ENCODE data around the gene ST8SIA3. TPM values are rescaled to one million over a fixed set of nuclear protein-coding genes. Genes with fewer than 3 reads are reported as not detected.

ST8SIA3 gene
- total and polyA plus RNA-seq, 9 of the 15 experiments (the other 6 are each of a cell fraction or from before 2014, with no cell fraction given) = not detected

- in situ Hi-C loops (cut with MboI) = no loop called here
- H3K79me2 ChIP-seq (ENCODE audit: control insufficient read depth, insufficient read depth, low read length) = no peaks in the 10 kb centered on the region
- no peaks in the 10 kb centered on the region for H3K4me1 ChIP-seq (replicated peaks in 1 of 2; ENCODE audit: control insufficient read depth in 2 of 2, insufficient read depth in 2 of 2, low read length in 2 of 2)
- no peak overlapping the region for H3K4me2 ChIP-seq (ENCODE audit: insufficient read depth, low read length)
- BruUV-seq (replicated peaks) = no TSS peak
- DNase-seq (ENCODE audit: extremely low read depth in 1 of 4, low spot score in 3 of 4) = no peak
- ATAC-seq = no peak
- H3K36me3 ChIP-seq (ENCODE audit: control insufficient read depth, insufficient read depth, low read length) = no peaks in the 10 kb centered on the region
- no peak overlapping the region for H3K4me3 ChIP-seq
- no peak overlapping the region for H3K27ac ChIP-seq (ENCODE audit: extremely low read depth, low read depth, low read length)
- H3K9me3 ChIP-seq (replicated peaks; ENCODE audit: control insufficient read depth, insufficient read depth, low read depth, low read length) = no peaks in the 10 kb centered on the region
- FAIRE-seq = no peak
- CTCF ChIA-PET (ENCODE audit: low intra/inter-chr PET ratio) = no interaction called here
- no peak for TF ChIP-seq ZBTB33 (CRISPR knock-in tag; IDR thresholded peaks at IDR 0.05)
- no peak for TF ChIP-seq MYBL2 (IDR thresholded peaks at IDR 0.05; ENCODE audit: low read depth)
- TF ChIP-seq MYBL2 (CRISPR knock-in tag; IDR thresholded peaks at IDR 0.05; ENCODE audit: borderline replicate concordance) = no peak
- no peak for TF ChIP-seq KLF6 (CRISPR knock-in tag; IDR thresholded peaks at IDR 0.05; ENCODE audit: borderline replicate concordance)
- no peak for TF ChIP-seq CHD1 (IDR thresholded peaks at IDR 0.05; ENCODE audit: low read length)
- TF ChIP-seq TAF15 (IDR thresholded peaks at IDR 0.05; ENCODE audit: low read depth, low read length) = no peak
- no peak for TF ChIP-seq RBM25 (IDR thresholded peaks at IDR 0.05; ENCODE audit: low read depth, low read length, severe bottlenecking)
- H2AFZ ChIP-seq (ENCODE audit: low read depth, low read length) = no peak overlapping the region
- peaks cover 0 to 12% of the 10 kb centered on the region in 2 experiments; a peak in 1 of 5 replicates for H3K27me3 ChIP-seq (ENCODE audit: control insufficient read depth in 2 of 2, insufficient read depth in 2 of 2, low read length in 2 of 2)
- POLR2A ChIA-PET = no interaction called here
- no peaks in the 10 kb centered on the region for H4K20me1 ChIP-seq (replicated peaks; ENCODE audit: control insufficient read depth, insufficient read depth, low read length)
- no peak overlapping the region for H3K9ac ChIP-seq (ENCODE audit: insufficient read depth in 1 of 2, low read depth in 2 of 2, low read length in 2 of 2)
- intact Hi-C loops (cut with micrococcal nuclease) = no loop called here
- no peaks in the 10 kb centered on the region for H3K9me1 ChIP-seq (ENCODE audit: control insufficient read depth, insufficient read depth, low read length)
- 2% methylated on average over 5 of the region's 5 CpGs for WGBS (ENCODE audit: insufficient coverage, low coverage, missing lambda C conversion rate)
Measured at GRCh38 chr18:57333940-57334339, 18.4 kb upstream of the ST8SIA3 start.

Measured in K562 (cell line).